ENCODE results near the gene ARSB. TPM values are rescaled to one million over a fixed set of nuclear protein-coding genes. Genes with fewer than 3 reads are reported as not detected.
"Not testable (repeated sequence)": the region's sequence is repeated elsewhere in the genome, so short reads cannot be mapped to it uniquely, and the experiment has no call there.

The ARSB gene
- total RNA-seq, 2 experiments from 2014 or later: 10.5 to 11.1 TPM

DNA sequence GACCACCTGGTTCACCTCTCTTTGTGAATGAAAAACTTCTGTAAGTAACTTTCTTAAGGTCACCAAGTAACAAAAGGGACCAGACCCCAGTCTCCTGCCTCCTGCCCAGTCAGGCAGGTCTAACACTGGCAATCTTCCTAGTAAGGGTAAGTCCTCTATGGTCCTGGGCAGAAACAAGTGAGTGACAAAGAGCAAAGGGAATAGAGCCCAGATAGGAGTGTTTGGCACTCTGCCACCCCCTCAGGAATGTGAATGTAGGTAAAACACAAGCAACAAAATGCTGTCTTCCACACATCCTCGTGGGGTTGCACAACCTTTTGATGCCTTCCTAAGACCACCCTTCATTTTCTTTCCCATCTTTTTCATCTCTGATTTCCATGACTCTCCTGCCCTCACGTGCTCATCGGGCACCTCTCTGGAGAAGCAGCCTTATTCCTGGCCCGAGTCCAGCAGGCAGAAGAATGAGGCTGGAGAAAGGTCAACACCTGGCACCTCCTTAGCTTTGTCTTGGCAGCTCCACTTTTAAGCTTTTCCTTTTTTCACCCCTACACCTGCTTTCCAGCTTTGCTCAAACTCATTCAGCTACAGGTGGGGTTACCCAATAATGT is 246.3 kb downstream of the ARSB start:
- H3K36me3 Mint-ChIP-seq (ENCODE audit: low read depth): no peaks in the 10 kb centered on the region
- H3K9me3 Mint-ChIP-seq: no peaks in the 10 kb centered on the region
- H3K27ac Mint-ChIP-seq: no peak overlapping the region
- ChIA-PET CTCF (no interaction called here), POLR2A (no interaction called here)
- no peak overlapping the region for H3K4me3 Mint-ChIP-seq
- peaks cover 5% of the 10 kb centered on the region for H3K27me3 Mint-ChIP-seq
- no peaks in the 10 kb centered on the region for H3K4me1 Mint-ChIP-seq
- no peak for DNase-seq

DNA sequence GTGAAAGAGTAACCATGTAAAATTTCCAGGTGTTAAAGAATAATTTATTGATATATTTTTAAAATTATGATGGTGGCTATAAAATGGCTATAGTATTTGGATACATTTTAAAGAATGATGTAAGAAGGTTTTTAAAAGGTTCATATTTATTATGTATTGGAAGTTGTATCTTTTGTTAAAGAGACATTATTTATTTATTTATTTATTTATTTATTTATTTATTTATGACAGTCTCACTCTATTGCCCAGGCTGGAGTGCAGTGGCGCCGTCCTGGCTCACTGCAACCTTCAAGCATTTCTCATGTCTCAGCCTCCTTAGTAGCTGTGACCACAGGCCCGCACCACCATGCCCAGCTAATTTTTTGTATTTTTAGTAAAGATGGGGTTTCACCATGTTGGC is 247.0 kb downstream of the ARSB start:
- H3K27ac Mint-ChIP-seq: no peak overlapping the region
- ChIA-PET CTCF (no interaction called here), POLR2A (no interaction called here)
- H3K9me3 Mint-ChIP-seq: no peaks in the 10 kb centered on the region
- H3K4me1 Mint-ChIP-seq: no peaks in the 10 kb centered on the region
- no peak for DNase-seq
- H3K4me3 Mint-ChIP-seq: no peak overlapping the region
- H3K27me3 Mint-ChIP-seq: peaks cover 5% of the 10 kb centered on the region
- H3K36me3 Mint-ChIP-seq (ENCODE audit: low read depth): no peaks in the 10 kb centered on the region

DNA sequence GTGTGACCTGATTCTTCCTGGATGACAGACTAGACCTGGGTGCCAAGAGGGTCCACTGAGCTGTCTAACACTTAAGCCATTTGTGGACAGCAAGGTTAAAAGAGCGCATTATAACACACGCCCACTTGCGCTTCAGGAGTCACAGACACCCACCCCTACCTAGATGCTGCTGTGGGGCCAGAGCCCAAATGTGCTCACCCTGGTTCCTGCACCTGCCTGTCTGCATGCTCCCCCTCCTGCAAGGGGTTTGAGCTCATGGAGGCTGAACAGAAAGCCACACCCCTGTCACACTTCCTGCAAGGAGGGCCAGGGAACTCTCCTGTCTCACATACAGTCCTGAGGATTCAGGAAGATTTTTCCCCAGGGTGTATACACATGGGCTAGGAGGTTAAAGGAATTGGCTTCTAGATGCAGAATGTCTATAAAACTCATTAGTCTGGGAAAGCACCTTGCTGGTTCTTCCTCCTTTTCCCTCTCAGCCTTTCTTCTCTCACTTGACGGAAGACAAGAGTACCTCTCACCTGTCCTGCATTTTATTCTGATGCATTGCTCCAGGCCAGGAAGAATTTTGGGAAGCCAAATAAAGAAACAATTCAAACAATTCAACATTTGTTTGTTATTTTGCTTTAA is 249.2 kb downstream of the ARSB start:
- Mint-ChIP-seq H3K9me3 (no peaks in the 10 kb centered on the region), H3K4me1 (no peaks in the 10 kb centered on the region), H3K27ac (no peak overlapping the region), H3K4me3 (no peak overlapping the region), H3K36me3 (ENCODE audit: low read depth) (no peaks in the 10 kb centered on the region), H3K27me3 (peaks cover 5% of the 10 kb centered on the region)
- POLR2A ChIA-PET: no interaction called here
- CTCF ChIA-PET: no interaction called here
- no peak for DNase-seq

DNA sequence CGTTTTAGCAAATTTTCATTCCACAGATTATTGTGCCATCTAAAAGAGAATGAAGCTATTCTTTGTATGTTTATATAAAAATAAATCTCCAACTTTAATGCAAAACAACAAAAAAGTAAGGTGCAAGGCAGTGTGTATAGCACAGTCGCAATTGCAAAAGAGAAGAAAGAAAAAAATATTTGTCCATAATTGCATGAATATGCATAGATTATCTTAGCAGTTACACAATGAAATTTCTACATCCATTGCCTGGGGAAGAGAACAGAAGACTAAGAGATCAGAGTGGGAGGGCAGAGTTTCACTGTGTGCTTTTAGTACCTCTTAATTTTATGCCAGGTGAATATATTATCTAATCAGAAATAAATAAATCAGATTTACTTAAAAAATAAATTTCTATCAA is 250.2 kb downstream of the ARSB start:
- ChIA-PET CTCF (no interaction called here), POLR2A (no interaction called here)
- H3K27me3 Mint-ChIP-seq: peaks cover 5% of the 10 kb centered on the region
- H3K4me1 Mint-ChIP-seq: no peaks in the 10 kb centered on the region
- H3K36me3 Mint-ChIP-seq (ENCODE audit: low read depth): no peaks in the 10 kb centered on the region
- no peak overlapping the region for H3K4me3 Mint-ChIP-seq
- H3K9me3 Mint-ChIP-seq: no peaks in the 10 kb centered on the region
- DNase-seq: no peak
- H3K27ac Mint-ChIP-seq: no peak overlapping the region

DNA sequence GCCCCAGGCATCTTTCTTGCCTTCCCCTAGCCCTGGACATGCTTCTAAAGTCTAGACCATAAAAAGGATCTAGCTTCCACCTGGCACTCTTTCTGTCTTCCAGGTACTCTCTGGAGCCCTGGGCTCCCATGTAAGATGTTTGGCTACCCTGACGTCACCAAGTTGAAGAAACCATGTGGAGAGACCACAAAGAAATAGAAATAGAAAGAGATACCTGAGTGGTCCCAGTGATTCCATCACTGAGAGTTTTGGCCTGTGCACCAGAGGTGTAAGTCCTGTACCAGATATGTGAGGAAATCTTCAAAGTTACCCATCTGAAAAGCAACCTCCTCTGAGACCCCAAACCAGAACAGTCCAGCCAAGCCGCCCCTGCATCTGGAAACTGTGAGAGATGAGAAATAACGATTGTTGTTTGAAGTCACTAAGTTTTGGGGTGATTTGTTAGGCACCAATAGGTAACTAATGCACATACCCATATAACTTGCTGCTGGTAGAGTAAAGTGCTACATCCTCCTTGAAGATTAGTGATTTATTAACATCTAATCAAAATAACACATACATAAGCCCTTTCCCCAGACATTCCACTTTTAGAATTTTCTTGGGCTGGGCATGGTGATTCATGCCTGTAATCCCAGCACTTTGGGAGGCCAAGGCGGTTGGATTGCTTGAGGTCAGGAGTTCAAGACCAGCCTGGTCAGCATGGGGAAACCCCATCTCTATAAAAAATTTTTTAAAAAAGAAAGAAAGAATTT is 250.8 kb downstream of the ARSB start:
- H3K27ac Mint-ChIP-seq: no peak overlapping the region
- ChIA-PET CTCF (no interaction called here), POLR2A (no interaction called here)
- no peaks in the 10 kb centered on the region for H3K36me3 Mint-ChIP-seq (ENCODE audit: low read depth)
- H3K27me3 Mint-ChIP-seq: peaks cover 5% of the 10 kb centered on the region
- H3K4me3 Mint-ChIP-seq: no peak overlapping the region
- no peak for DNase-seq
- no peaks in the 10 kb centered on the region for H3K4me1 Mint-ChIP-seq
- H3K9me3 Mint-ChIP-seq: no peaks in the 10 kb centered on the region

DNA sequence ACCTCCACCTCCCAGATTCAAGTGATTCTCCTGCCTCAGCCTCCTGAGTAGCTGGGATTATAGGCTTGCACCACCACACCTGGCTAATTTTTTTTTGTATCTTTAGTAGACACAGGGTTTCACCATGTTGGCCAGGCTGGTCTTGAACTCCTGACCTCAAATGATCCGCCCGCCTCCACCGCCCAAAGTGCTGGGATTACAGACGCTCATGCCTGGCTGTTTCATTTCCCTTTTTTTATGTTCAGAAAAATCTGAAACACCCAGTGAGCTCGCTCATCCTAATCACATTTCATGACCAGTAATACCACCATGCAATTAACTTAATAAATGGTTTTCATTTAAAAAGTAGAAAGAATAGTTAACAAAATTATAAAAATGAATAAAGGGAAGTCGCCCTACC is 252.4 kb downstream of the ARSB start:
- DNase-seq; H3K27me3 Mint-ChIP-seq; POLR2A ChIA-PET; H3K9me3 Mint-ChIP-seq; H3K27ac Mint-ChIP-seq; H3K4me3 Mint-ChIP-seq; CTCF ChIA-PET; H3K4me1 Mint-ChIP-seq; H3K36me3 Mint-ChIP-seq (ENCODE audit: low read depth): not testable (repeated sequence)

DNA sequence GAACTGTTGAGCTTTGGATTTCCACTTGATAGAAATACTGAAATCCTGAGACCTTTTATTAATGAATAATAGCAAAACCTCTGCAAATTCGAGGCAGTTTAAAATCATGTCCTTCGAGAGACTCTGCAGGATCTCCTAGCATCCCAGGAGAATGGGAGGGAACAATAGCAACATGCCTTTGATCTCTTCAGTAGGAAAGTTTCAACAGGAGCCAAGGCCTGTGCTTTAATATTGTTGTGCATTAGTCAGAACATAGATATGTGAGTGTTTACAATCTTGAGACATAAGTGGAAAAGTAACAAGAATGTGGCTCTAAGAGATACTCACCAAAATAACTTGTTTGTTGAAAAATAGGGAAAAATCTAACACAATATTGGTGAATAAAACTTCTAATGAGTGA is 253.2 kb downstream of the ARSB start:
- ChIA-PET CTCF (no interaction called here), POLR2A (no interaction called here)
- Mint-ChIP-seq H3K4me3 (no peak overlapping the region), H3K4me1 (no peaks in the 10 kb centered on the region), H3K27ac (no peak overlapping the region), H3K27me3 (peaks cover 5% of the 10 kb centered on the region), H3K36me3 (ENCODE audit: low read depth) (no peaks in the 10 kb centered on the region), H3K9me3 (no peaks in the 10 kb centered on the region)
- DNase-seq: no peak

DNA sequence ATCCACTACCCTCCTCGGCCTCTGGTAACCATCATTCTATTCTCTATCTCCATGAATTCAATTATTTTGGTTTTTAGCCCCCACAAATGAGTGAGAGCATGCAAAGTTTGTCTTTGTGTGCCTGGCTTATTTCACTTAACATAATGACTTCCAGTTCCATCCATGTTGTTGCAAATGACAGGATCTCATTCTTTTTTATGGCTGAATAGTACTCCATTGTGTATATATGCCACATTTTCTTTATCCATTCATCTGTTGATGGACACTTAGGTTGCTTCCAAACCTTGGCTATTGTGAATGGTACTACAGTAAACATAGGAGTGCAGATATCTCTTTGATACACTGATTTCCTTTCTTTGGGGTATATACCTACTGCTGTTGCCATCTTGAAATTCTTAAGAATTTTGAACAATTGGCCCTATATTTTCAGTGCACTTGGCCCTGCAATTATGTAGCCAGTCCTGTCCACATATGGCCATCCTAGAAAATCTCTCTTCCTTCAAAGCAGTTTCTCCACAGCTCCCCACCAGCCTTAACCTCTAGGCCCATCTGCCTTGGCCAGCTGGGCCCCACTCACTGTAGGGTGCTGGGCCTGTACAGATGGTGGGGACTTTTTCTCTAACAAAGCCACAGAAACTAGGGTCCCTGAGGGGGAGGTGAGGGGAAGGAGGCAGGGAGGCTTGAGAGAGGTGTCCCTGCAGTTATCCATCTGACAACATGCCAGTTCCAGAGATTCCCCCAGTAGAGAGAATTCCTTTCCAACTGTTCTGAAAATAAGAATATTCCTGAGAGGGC is 254.6 kb downstream of the ARSB start:
- Mint-ChIP-seq H3K4me3 (no peak overlapping the region), H3K9me3 (no peaks in the 10 kb centered on the region), H3K36me3 (ENCODE audit: low read depth) (no peaks in the 10 kb centered on the region), H3K27me3 (no peaks in the 10 kb centered on the region), H3K4me1 (no peaks in the 10 kb centered on the region), H3K27ac (no peak overlapping the region)
- DNase-seq: no peak
- POLR2A ChIA-PET: no interaction called here
- CTCF ChIA-PET: no interaction called here

DNA sequence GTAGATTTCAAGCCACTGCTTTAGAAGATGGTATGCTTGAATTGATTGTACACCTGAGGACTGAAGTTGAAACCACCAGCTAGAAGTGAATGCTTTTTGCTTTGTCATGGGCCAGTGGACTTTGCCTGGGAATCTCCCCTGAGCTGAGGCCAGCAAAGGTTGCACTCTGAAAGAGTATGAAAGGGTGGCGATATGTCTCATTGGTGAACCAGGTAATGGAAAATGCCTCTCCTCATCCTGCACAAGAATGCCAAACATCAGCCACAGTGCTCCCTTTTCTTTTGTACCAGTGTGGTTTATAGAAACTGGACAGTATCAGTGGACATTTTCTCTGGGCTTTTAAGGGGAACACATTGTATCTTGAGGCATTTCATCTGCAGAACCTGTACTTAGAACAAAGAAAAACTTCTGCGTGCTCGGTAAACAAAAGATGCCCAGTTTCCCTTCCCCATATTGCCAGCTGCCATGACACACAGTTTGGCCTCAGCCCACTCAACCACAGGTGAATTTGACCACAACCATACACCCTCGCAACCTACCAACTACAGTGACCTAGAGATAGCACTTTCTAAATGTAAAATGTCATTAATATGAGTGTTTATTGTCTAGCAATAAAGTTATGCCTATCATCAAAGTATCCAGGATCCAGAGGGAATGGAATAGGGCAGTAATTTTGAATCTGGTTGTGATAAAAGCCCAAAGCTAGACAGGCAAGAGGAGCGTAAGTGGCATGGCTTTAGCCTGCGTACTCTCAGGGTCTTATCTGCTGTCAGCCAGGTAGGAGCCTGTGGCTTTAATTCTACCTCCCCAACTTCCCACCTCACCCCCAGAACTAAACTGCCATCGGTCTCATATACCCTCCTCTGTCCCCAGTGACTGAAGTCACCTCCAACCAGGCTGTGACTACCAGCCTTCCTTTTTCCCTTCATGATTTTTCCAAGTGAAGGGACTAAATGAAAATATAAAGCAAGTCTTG is 257.0 kb downstream of the ARSB start:
- DNase-seq: no peak
- Mint-ChIP-seq H3K27ac (no peak overlapping the region), H3K9me3 (no peaks in the 10 kb centered on the region), H3K4me3 (no peak overlapping the region), H3K27me3 (peaks cover 2% of the 10 kb centered on the region), H3K36me3 (ENCODE audit: low read depth) (no peaks in the 10 kb centered on the region), H3K4me1 (no peaks in the 10 kb centered on the region)
- ChIA-PET POLR2A (no interaction called here), CTCF (no interaction called here)

Other genes with a start within 250 kb of the ARSB start
- under 1 TPM; 0.23 to 0.30 TPM for gene DMGDH, start 84.4 kb upstream of the ARSB start, total RNA-seq
- not detected for gene BHMT2, start 84.5 kb upstream of the ARSB start, total RNA-seq
- gene BHMT, start 126.5 kb upstream of the ARSB start, total RNA-seq: not detected

All from activated CD4-positive, alpha-beta memory T cell treated with anti-CD3 and anti-CD28 coated beads, Interleukin-2, amount 10 ng/mL, durations not matched to agents 7 days and 5 days (primary cell).